ENCODE data around the gene CAMK1G. TPM values are rescaled to one million over a fixed set of nuclear protein-coding genes. Genes with fewer than 3 reads are reported as not detected.

Gene CAMK1G
- total and polyA plus RNA-seq, 2 of the 4 experiments (the other 2 are of a cell fraction), result 0.72 to 1.8 TPM

DNA sequence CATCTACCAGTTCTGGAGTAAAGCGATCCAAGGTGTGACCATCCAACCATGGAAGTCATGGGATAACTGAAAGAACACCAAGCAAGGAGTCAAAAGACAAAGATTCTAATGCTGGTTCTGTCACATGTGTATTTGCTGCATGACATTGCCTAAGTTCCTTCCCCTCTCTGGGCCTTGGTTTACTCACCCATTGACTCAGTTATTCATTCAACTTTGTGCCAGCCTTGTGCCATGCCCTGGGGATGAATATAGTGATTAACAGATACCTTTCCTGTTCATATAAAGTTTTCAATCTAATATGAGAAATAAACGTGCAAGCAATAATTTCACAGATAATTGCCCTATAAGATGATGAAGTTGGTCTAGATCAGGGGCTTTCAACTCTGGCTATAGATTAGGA lies 33.0 kb upstream of the CAMK1G start:
- H3K79me1 ChIP-seq (ENCODE audit: low read depth in 1 of 2, low read length in 2 of 2), result no peaks in the 10 kb centered on the region
- intact Hi-C loops (cut with micrococcal nuclease), result no loop called here
- no peaks in the 10 kb centered on the region for H3K4me1 ChIP-seq (ENCODE audit: control insufficient read depth, insufficient read depth, low read length)
- no peak overlapping the region for H2AK9ac ChIP-seq (replicated peaks; ENCODE audit: low read depth, low read length, poor library complexity)
- H4K5ac ChIP-seq (ENCODE audit: low read depth, low read length), result no peak overlapping the region
- H2BK120ac ChIP-seq (ENCODE audit: low read depth, low read length), result no peak overlapping the region
- dilution Hi-C loops (cut with HindIII; ENCODE audit: low sequenced_read_pairs, unreplicated experiment), result no loop called here
- H2BK20ac ChIP-seq (ENCODE audit: low read depth, low read length), result no peak overlapping the region
- no peak overlapping the region for H2AK5ac ChIP-seq (ENCODE audit: low read depth, low read length)
- TF ChIP-seq CTCF (conservative IDR thresholded peaks at IDR 0.05; ENCODE audit: low read depth, low read length), result no peak
- no peak for TF ChIP-seq SMC3 (IDR thresholded peaks at IDR 0.05; ENCODE audit: low read depth, low read length)
- TF ChIP-seq MAZ (IDR thresholded peaks at IDR 0.05; ENCODE audit: borderline replicate concordance, low read depth, low read length), result no peak
- TF ChIP-seq, protein P1, sequence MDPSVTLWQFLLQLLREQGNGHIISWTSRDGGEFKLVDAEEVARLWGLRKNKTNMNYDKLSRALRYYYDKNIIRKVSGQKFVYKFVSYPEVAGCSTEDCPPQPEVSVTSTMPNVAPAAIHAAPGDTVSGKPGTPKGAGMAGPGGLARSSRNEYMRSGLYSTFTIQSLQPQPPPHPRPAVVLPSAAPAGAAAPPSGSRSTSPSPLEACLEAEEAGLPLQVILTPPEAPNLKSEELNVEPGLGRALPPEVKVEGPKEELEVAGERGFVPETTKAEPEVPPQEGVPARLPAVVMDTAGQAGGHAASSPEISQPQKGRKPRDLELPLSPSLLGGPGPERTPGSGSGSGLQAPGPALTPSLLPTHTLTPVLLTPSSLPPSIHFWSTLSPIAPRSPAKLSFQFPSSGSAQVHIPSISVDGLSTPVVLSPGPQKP (IDR thresholded peaks at IDR 0.05; ENCODE audit: borderline replicate concordance, low read depth, low read length), result no peak
- TF ChIP-seq BHLHE40 (IDR thresholded peaks at IDR 0.05; ENCODE audit: low read depth, low read length), result no peak
- H3K27me3 ChIP-seq (ENCODE audit: control insufficient read depth, insufficient read depth, low read length), result peaks cover 7% of the 10 kb centered on the region
- H4K8ac ChIP-seq (ENCODE audit: low read depth in 2 of 2, low read length in 2 of 2), result no peak overlapping the region
- H2BK15ac ChIP-seq (ENCODE audit: low read depth, low read length), result no peak overlapping the region
- H3K9me1 ChIP-seq (ENCODE audit: insufficient read depth, low read length), result no peaks in the 10 kb centered on the region; the same call in 1 of the 2 replicates
- in situ Hi-C loops (cut with MboI; ENCODE audit: low sequenced_read_pairs), result no loop called here
- no peak for DNase-seq
- CTCF ChIA-PET, result no interaction called here
- no peak overlapping the region for H3K23ac ChIP-seq (ENCODE audit: low read depth, low read length)
- POLR2A ChIA-PET (ENCODE audit: unreplicated experiment), result no interaction called here
- H2BK5ac ChIP-seq (ENCODE audit: low read depth, low read length, poor library complexity, severe bottlenecking), result no peak overlapping the region
- H3K56ac ChIP-seq (ENCODE audit: extremely low read depth, insufficient read depth, low read length), result no peak overlapping the region
- H3K14ac ChIP-seq (replicated peaks; ENCODE audit: low read depth, low read length), result no peak overlapping the region
- H3K36me3 ChIP-seq (ENCODE audit: control insufficient read depth, insufficient read depth, low read length), result no peaks in the 10 kb centered on the region
- no peaks in the 10 kb centered on the region for H3K9me3 ChIP-seq (ENCODE audit: control insufficient read depth, insufficient read depth, low read length)
- BruUV-seq (replicated peaks), result no TSS peak
- no peak for ATAC-seq (ENCODE audit: low read depth)
- H3K18ac ChIP-seq (ENCODE audit: low read depth, low read length), result no peak overlapping the region
- no peaks in the 10 kb centered on the region for H4K20me1 ChIP-seq (ENCODE audit: insufficient read depth, low read length)
- H3K9ac ChIP-seq (ENCODE audit: low read depth, low read length), result no peak overlapping the region
- WGBS, 2 experiments (ENCODE audit: extremely low coverage in 2 of 2, insufficient read length in 1 of 2), result 71% methylated on average over 1 of the region's 2 CpGs; no CpG with 5 or more reads in 1 of the 2 experiments
- no peak overlapping the region for H3K4me2 ChIP-seq (ENCODE audit: low read depth, low read length)
- H4K91ac ChIP-seq (ENCODE audit: insufficient read depth, low read depth, low read length), result no peak overlapping the region
- no peak overlapping the region for H3K4ac ChIP-seq (ENCODE audit: low read depth, low read length)
- no peak overlapping the region for H3K27ac ChIP-seq (ENCODE audit: insufficient read depth, low read length)
- H2AFZ ChIP-seq (replicated peaks; ENCODE audit: low read length, poor library complexity), result no peak overlapping the region
- H3K4me3 ChIP-seq (ENCODE audit: insufficient read depth, low read depth, low read length), result no peak overlapping the region

Data from IMR-90 (cell line).